Iris pigment epithelial cell (primary cell): Measurements from ENCODE around the gene MIEF2.
A peak's percentile ranks its signal among the peaks of the same experiment; 100 is the strongest.

Experiments used
- DNase-seq: peaks from one replicate; pipeline ENCODE4 v3.0.0-alpha.2; 2011; ENCODE audit warnings: low read depth

The MIEF2 gene

DNA sequence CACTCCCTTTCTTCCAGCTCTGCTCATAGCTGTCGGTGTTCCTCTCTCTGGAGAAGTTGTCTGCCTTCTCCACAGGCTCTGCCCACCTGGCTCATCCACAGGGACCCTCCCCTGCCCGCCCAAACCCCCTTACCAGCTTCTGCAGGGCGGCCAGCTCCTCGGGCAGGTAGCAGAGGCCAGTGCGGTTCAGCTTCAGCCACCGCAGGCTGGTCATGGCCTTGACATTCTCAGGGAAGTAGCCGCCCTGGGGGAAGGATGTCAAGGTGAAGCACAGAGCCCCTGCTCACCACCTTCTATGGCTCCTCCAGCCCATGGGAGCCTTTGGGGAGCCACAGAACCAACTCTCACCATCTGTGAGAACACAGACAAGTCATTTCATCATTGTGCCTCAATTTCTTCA lies 3.7 kb upstream of the MIEF2 start:
- DNase-seq, result no peak

DNA sequence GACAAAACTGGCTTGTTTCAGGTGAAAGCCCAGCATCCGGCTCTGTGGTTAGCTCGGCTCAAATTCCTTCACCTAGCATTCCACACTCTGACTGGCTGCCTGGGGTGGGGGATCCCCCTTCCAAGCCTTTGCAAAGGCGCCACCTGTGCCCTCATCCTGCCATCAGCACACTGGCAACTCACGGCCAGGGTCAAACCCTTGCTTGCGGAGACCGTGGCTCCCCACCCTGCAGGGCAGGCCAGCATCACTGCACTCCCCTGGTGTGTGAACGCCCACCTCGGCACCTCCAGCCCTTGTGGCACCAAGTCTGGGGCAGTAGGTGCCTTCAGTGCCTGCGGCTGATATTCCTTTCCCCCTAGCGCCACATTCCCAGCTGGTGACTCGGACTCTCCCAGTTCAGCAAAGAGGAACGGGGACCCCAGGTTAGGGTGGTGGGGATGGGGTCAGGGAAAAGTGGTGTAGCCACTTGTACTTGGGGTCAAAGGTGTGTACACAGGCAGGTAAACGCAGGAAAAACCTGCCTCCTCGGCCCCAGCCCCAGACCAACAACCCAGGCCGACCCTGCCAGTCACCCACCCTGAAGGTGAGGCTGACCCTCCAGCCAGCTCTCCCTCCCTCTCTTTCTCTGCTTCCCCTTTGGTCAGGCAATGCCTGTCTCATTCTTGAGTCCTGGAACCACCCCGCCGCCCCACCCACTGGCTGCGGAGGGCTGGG lies 3.0 kb upstream of the MIEF2 start:
- peak; percentile 48 for DNase-seq

DNA sequence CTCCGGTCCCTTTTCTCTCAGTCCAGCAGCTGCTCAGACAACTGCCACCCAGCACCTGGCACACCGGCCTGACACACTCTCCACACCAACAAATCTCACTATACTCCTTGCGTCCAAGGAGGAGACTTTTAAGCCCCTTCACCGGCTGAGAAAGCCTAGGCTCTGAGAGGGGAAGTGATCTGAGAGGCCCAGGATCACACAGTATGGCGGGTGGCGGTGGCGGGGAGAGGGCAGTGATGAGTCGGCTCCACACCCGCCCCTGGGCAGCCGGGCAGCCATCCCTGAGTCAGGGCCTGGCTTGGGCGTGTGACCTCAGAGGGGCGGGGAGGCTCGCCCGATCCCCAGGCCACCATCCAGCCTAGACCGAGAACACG lies 2.5 kb upstream of the MIEF2 start:
- DNase-seq, result peak; percentile 64

DNA sequence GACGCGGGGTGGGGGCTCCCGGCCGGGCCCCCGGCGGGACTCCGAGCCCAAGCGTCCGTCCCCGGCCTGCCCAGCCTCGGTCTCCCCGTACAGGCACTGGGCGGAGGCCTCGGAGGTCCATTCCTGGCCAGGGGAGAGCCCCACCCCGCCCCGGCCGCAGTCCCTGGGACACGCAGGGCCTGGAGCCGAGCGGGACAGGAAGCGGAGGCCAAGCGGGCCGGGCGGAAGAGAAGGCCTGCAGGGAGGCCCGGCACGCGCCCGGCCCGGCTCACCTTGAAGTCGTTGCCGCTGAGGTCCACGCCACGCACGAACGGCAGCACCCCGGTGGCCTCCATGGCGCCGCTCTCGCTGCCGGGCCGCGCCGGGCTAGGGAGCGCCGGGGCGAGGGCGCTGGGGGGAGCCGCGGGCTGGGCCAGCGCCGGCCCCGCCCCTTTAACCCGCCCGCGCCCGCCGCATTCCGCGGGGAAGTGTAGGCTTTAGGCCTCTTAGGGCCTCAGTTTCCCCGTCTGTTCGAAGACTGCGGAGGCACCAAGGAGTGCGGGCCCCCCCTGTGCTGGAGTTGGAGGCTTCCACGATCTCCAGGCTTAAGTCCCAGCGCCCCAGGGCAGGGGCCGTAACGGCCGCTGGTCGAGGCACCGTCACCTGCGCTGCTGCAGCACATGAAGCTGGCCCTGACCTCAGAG lies 2.0 kb upstream of the MIEF2 start, which contains the start of gene FLII:
FLII (minus strand) TSS at position 383 of the 683 bp plus-strand sequence; CDS start at position 335, 48 bp downstream.
- peak; percentile 34 for DNase-seq

DNA sequence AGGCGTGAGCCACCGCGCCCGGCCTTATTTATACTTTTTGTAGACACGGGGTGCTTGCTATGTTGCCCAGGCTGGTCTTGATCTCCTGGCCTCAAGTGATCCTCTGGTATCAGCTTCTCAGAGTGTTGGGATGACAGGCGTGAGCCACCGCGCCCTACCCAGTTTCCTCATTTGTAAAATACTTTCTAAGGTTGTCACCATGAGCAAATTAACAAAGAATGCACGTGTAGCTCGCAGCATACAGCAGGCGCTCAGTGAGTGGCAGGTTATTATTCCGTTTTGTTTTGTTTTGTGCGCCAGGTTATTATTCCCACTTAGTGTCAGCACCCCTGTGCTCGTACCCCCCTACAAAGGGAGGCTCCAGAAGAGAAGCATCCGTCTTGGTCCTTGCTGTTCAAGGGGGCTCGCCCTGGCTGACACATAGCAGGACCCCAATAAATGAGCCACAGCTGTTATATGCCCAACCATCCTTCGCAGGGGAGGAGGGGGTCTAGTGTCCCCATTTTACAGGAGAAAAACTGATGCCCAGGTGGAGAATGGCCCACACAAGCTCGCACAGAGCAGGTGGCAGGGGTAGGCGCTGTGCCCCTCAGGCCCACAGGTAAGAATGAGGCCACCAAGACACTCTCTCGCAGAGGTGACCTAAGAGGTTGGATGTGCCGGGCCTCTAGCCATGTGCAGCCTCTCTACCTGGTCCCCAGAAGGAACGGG lies 686 bp upstream of the MIEF2 start:
- peak; percentile 17 for DNase-seq

DNA sequence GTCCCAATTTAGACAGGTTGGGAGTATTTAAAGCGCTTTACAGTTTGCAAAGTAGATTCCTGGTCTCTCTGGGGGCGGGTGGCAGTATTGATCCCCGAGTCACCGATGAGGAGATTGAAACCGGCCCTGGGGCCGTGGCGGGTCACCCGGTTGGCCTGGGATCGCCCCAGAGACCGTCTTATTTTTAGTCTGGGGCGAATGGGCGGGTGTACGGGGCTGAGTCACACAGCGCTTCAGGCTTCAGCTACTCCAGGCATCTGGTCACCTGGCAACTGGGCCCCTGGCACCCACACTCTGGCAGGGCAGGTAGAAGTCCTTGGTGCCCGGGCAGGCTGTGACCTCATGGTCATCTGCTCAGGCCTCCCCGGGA lies 669 bp downstream of the MIEF2 start:
- peak; percentile 51 for DNase-seq

DNA sequence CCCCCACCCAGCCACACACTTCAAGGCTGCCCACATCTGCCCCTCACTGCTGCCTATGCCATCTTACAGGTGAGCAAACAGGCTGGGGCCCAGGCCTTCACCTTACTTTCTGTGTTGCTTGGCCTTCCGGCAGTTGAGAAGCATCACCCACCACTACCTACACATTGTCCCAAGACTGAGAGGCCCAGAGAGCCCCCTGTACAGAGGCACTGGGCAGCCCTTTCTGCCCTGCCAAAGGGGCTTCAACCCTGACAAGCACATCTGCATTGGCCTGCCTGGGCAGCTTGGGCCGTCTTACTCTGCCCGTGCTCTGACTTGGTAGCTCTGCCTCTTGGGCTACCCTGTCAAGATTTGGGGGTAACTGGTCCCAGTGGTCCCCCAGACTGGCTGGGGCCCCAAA lies 1.2 kb downstream of the MIEF2 start:
- DNase-seq, result no peak

DNA sequence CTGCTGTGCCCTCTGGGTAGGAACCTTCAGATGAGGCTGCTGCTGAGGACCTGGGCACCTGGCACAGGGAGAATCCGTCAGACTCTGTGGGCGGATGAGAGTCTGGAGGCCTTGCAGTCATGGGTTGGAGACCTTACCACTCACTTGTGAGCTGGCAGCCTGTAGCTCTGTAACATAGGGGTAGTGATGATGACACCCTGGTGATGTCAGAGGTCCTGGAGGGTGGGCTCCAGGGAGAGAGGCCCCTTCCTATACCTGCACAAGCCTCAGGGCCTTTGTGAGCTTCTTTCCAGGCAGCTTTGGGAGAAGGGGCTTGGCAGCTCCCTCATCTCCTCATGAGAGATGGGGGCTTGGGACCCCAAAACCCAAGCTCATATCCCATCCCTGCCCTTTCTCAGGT lies 1.6 kb downstream of the MIEF2 start:
- DNase-seq, result no peak

DNA sequence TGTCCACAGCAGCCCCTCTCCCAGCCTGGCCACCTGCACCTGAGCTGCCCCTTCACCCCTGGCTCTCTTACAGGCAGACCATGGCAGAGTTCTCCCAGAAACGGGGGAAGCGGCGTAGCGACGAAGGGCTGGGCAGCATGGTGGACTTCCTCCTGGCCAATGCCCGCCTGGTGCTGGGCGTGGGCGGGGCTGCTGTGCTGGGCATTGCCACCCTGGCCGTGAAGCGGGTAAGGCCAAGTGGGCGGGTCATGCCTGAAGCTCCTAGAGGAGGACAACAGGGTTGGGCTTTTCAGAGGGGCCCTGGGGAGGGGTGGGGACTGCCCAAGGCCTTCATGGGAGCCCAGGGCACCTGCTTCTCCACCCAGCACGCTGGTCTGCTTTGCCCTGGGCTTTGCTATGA lies 2.2 kb downstream of the MIEF2 start:
- DNase-seq, result no peak

DNA sequence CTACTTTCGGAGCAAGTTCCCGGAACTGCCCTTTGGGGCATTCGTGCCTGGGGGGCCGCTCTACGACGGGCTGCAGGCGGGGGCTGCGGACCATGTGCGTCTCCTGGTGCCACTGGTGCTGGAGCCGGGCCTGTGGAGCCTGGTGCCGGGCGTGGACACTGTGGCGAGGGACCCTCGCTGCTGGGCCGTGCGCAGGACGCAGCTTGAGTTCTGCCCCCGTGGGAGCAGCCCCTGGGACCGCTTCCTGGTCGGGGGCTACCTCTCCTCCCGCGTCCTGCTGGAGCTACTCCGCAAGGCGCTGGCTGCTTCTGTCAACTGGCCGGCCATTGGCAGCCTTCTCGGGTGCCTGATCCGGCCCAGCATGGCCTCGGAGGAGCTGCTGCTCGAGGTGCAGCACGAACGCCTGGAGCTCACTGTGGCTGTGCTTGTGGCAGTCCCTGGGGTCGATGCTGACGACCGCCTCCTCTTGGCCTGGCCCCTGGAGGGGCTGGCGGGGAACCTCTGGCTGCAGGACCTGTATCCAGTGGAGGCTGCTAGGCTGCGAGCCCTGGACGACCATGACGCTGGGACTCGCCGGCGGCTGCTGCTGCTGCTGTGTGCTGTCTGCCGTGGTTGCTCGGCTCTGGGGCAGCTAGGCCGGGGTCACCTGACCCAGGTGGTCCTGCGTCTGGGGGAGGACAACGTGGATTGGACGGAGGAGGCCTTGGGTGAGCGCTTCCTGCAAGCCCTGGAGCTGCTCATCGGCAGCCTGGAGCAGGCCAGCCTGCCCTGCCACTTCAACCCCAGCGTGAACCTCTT lies 3.6 kb downstream of the MIEF2 start:
- no peak for DNase-seq

DNA sequence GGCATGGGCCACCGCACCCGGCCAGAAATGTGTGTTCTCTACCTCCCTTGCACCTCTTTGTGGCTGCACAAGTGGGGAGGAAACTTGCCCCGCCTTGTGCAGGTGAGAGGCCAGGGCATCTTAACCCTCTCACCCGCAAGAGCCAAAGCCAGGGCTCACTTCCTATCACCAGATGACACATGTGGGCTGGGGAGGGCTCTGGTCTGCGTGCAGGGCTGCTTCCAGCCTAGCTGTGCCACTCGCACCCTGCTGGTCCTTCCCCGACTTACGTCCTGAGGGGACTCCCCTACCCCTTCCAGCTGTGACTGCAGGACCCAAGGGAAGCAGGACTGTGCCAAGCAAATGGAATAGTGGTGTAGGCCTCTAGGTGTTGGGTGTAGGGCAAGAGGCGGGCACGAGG lies 6.9 kb downstream of the MIEF2 start:
- DNase-seq, result no peak

DNA sequence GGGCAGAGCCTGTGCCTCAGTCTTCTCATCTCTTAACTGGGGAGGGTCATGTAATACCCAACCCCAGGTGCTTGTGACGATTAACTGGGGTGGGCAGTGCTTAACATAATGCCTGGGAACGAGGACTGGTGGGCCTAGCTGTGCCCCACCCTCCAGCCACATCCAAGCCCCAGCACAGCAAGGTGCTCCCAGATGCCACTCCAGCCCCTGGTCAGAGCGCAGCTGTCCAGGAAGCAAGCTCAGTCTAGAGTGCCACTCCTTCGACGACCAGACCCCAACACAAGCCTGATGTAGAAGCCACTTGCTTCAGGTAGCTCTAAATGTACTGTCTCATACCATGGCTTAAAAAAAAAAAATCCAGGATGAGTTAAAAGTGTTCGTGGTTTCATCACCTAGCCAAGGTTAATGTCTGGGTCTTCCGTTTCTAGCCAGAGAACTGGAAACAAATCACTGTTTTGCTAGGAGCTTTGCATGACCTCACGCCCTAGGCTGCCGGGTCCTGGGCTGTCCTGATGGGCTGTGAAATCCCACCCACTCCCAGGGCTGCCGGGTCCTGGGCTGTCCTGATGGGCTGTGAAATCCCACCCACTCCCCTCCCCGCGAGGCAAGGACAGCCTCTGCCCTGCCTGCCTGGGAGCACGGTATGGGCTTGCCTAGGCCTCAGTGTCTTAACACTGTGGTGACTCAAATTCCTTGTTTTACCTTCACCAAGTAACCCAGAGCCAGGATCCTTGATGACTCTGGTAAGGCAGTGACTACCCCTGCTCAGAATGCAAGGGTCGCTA lies 7.7 kb downstream of the MIEF2 start:
- DNase-seq, result peak; percentile 27

DNA sequence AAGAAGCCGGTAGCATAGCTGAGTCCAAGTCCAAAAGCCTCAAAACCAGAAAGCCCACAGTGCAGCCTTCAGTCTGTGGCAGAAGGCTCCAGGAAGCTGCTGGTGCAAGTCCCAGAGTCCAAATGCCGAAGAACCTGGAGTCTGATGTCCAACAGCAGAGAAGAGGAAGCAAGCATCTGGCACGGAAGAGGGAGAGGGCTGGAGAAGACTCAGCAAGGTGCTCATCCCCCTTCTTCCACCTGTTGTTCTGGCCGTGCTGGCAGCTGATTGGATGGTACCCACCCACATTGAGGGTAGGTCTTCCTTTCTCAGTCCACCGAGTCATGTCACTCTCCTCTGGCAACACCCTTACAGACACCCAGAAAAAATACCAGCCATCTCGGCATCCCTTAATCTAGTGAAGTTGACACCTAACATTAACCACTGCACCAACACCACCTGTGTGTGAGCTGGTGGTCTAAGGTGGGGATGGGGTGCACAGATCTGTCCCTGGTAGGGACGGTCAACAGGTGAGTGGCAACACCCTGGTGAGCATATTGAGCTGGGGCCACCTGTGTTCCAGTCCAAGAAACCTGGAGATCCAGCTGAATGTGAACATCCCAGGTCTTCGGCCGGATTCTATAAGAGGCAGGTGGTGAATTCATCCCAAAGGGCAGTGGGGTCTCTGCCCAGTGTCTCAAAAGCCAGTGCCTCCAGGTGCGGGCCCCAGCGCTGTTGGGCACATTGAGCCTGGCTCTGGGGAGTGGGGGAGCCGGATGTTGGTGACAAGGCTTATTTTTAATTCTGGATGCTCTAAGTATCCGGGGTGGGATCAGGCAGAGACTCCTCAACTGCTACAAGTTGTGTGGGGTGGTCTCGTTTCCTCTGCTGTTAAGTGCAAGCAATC lies 9.8 kb downstream of the MIEF2 start:
- no peak for DNase-seq

DNA sequence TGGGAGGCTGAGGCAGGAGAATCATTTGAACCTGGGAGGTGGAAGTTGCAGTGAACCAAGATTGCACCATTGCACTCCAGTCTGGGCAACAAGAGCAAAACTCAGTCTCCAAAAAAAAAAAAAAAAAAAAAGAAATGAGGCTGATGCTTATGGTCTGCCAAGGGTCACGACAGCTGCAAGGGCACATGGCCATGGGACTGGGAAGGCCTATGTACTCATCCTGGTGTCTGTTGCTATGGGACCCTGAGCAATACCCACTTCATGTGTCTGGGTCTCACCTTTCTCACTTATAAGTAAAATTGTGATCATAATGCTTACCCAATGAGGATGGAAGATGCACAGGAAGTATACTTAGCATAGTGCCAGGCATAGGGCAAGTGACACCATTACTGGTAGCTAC lies 16.6 kb downstream of the MIEF2 start:
- no peak for DNase-seq

DNA sequence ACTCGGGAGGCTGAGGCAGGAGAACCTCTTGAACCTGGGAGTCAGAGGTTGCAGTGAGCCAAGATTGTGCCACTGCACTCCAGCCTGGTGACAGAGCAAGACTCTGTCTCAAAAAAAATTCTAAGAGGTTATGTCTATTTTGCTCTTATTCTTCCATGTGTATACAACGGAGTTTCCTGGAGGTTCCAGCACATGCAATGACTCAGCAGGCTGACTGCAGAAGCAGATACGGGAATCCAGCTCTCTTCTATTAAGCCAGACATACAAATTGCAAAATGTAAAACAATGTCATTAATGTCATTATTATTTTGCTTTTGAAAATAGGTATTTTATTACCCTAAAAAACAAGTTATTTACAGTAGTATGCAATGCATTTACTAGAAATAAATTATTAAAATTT lies 18.4 kb downstream of the MIEF2 start:
- DNase-seq, result peak; percentile 85

DNA sequence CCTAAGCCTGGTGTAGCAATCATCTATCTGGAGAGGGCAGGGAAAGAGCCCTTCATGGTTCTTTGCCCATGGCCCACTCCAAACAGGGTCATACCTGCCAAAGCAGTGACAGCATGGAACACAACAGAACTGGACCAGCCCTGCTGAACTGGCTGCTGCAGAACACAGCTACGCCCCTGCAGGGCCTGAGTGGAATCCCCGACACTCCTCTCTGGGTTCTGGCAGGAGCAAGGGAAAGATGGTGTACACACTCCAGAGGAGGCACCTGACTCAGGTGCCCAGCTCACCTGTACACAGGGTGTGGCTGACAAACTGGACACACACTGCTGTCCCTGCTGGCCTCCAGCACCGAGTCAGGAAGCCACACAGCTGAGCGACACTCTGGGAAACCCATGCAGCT lies 19.8 kb downstream of the MIEF2 start:
- DNase-seq, result no peak

DNA sequence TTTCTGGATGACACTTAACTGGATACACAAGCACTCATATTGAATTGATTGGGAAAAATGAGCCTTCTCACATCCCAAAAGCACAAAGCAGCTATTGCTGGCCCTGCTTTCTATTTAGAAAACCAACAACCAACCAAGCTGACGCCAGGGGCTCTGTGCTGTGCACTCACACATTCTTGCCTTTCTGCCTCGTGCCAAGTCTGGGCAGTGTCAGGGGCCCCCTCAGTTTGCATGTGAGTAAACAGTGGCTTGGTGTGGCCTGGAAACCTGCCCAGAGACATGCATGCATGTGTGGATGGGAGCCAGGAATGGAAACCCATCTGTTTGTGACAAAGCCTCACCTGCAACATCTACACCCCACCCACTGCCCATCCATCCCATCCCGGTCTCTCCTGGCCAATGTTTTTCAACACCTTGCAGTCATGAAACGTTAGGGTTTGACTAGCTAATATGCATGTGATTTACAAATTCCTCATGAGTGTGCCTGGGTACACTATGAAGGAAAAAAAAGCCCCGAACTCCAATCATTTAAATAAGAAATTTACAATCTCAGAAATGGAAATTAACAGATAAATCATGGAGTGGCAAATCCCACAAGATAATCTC lies 20.4 kb downstream of the MIEF2 start:
- peak; percentile 25 for DNase-seq

DNA sequence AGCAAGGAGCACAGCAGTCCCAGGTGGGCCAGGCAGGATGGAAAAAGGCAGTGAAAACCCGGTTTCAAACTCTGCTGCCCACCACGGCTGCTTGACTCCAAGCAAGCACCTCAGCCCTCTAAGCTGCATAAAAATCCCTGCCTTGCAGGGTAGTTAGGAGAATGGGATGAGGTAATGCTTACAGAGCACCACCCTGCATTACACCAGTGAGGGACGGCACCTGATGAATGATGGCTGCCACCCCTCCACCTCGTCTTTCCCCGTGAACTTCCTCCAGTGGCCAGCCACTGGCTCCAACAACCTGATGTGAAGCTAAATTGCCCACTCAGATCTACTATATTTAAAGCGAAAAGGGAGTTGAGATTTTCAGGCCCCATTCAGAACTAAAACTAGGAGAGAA lies 21.3 kb downstream of the MIEF2 start:
- DNase-seq, result no peak

DNA sequence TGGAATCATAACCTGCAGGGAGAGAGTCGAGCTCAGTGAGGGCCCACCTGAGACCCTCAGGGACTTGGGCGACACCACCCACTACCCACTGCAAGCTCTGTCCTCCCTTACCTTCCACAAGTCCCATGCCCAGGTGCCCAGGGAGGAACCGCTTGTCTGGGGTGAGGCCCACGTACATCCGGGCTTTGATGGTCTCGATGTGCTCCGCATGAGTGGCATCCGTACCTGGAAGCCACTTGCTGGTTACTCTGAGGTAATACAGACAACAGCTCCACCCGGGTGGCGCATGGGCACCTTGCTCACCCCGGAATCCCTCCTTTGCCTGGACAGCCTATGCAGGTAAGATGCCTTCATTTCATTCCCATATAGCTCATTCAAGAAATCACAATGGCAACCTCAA lies 24.8 kb downstream of the MIEF2 start:
- DNase-seq, result no peak
